Measurements from ENCODE around the gene CYP3A5. TPM values are rescaled to one million over a fixed set of nuclear protein-coding genes. Genes with fewer than 3 reads are reported as not detected.
A peak's percentile ranks its signal among the peaks of the same experiment; 100 is the strongest.

The CYP3A5 gene
- total and polyA plus RNA-seq, 9 of the 15 experiments (the other 6 are each of a cell fraction or from before 2014, with no cell fraction given) = 0.73 to 2.8 (median 1.5) TPM

GRCh38 chr7:99685129-99685758, 5.4 kb upstream of the CYP3A5 start:
- Histone ChIP-seq H2AFZ (ENCODE audit: low read depth, low read length) (peak overlapping the region; percentile 52), H3K9ac (ENCODE audit: insufficient read depth in 1 of 2, low read depth in 2 of 2, low read length in 2 of 2) (no peak overlapping the region), H3K4me2 (ENCODE audit: insufficient read depth, low read length) (peak overlapping the region; percentile 42), H3K27ac (ENCODE audit: extremely low read depth, low read depth, low read length) (no peak overlapping the region), H3K9me1 (ENCODE audit: control insufficient read depth, insufficient read depth, low read length) (no peaks in the 10 kb centered on the region), H3K79me2 (ENCODE audit: control insufficient read depth, insufficient read depth, low read length) (no peaks in the 10 kb centered on the region), H3K9me3 (replicated peaks; ENCODE audit: control insufficient read depth, insufficient read depth, low read depth, low read length) (no peaks in the 10 kb centered on the region), H3K4me3 (no peak overlapping the region), H3K36me3 (ENCODE audit: control insufficient read depth, insufficient read depth, low read length) (no peaks in the 10 kb centered on the region), H4K20me1 (replicated peaks; ENCODE audit: control insufficient read depth, insufficient read depth, low read length) (no peaks in the 10 kb centered on the region), H3K4me1 (replicated peaks in 1 of 2; ENCODE audit: control insufficient read depth in 2 of 2, insufficient read depth in 2 of 2, low read length in 2 of 2) (peaks cover 9 to 10% of the 10 kb centered on the region in 2 experiments; a peak in 4 of 5 replicates), H3K27me3 (ENCODE audit: control insufficient read depth in 2 of 2, insufficient read depth in 2 of 2, low read length in 2 of 2) (no peaks in the 10 kb centered on the region)
- DNase-seq (ENCODE audit: extremely low read depth in 1 of 4, low spot score in 3 of 4) (no peak), ATAC-seq (peak; percentile 41; the same call in 2 of the 3 replicates), FAIRE-seq (no peak)
- in situ Hi-C loops (cut with MboI) = no loop called here
- POLR2A ChIA-PET = interaction anchor here (0.7 kb wide), 1 partner anchor 20 kb away, joined by 3 read pairs; no protein-coding TSS in a partner anchor
- intact Hi-C loops (cut with micrococcal nuclease) = no loop called here
- BruUV-seq (replicated peaks) = no TSS peak
- CTCF ChIA-PET (ENCODE audit: low intra/inter-chr PET ratio) = no interaction called here
- WGBS (ENCODE audit: insufficient coverage, low coverage, missing lambda C conversion rate) = 70% methylated on average over 9 of the region's 9 CpGs
- no peak for TF ChIP-seq PHF21A (IDR thresholded peaks at IDR 0.05; ENCODE audit: borderline replicate concordance, low read depth)
- TF ChIP-seq USF2 (CRISPR knock-in tag; IDR thresholded peaks at IDR 0.05) = no peak
- TF ChIP-seq SAP30 (IDR thresholded peaks at IDR 0.05; ENCODE audit: borderline replicate concordance, insufficient read depth, low read depth, low read length, poor library complexity, severe bottlenecking) = no peak
- peak; percentile 57; the same call in 1 of the 2 replicates for TF ChIP-seq MAFK (IDR thresholded peaks at IDR 0.05; ENCODE audit: low read length)
- TF ChIP-seq ZNF263 (CRISPR knock-in tag; IDR thresholded peaks at IDR 0.05; ENCODE audit: borderline replicate concordance) = no peak
- TF ChIP-seq SNIP1 (IDR thresholded peaks at IDR 0.05; ENCODE audit: low read depth) = no peak
- TF ChIP-seq HDAC8 (tag; IDR thresholded peaks at IDR 0.05) = no peak
- TF ChIP-seq RCOR1 (IDR thresholded peaks at IDR 0.05; ENCODE audit: borderline replicate concordance in 1 of 2, low read depth in 2 of 2, low read length in 2 of 2) = no peak
- TF ChIP-seq PML (IDR thresholded peaks at IDR 0.05; ENCODE audit: low read length) = no peak
- no peak for TF ChIP-seq L3MBTL2 (IDR thresholded peaks at IDR 0.05)
- no peak for TF ChIP-seq ZNF224 (CRISPR knock-in tag; IDR thresholded peaks at IDR 0.05)
- TF ChIP-seq MCM5 (IDR thresholded peaks at IDR 0.05; ENCODE audit: low read depth) = no peak
- no peak for TF ChIP-seq PRPF4 (IDR thresholded peaks at IDR 0.05; ENCODE audit: insufficient read depth, low read depth, low read length, poor library complexity, severe bottlenecking)
- TF ChIP-seq ZNF57 (CRISPR knock-in tag; IDR thresholded peaks at IDR 0.05) = no peak
- no peak for TF ChIP-seq ZBTB26 (CRISPR knock-in tag; IDR thresholded peaks at IDR 0.05)
- no peak for TF ChIP-seq TSHZ1 (CRISPR knock-in tag; IDR thresholded peaks at IDR 0.05)
- TF ChIP-seq HNRNPL (IDR thresholded peaks at IDR 0.05; ENCODE audit: low read depth, low read length) = no peak
- TF ChIP-seq CHD1 (IDR thresholded peaks at IDR 0.05; ENCODE audit: low read length) = no peak

All from K562 (cell line).